DOHH2 (cell line): ENCODE measurements around the gene TMCO4.

ENCODE experiments used
- H3F3A ChIP-seq: fragments of 200-600 bp; sonication (generic), shearing (Covaris generic); 2 replicates; pipeline ENCODE4 v1.6.0; 2016; ENCODE audit warnings: antibody characterized with exemption, mild to moderate bottlenecking; ENCODE audit not compliant: control insufficient read depth, insufficient read depth
- H3K27ac ChIP-seq: fragments of 200-600 bp; sonication (generic); 2 replicates; pipeline ENCODE4 v1.5.1; 2014; ENCODE audit warnings: low read depth, mild to moderate bottlenecking, low read length, moderate library complexity
- H3K27me3 ChIP-seq: fragments of 200-600 bp; sonication (generic); 2 replicates; pipeline ENCODE4 v1.6.1; 2014; ENCODE audit warnings: mild to moderate bottlenecking, low read length, mixed read lengths; ENCODE audit not compliant: control insufficient read depth
- H3K36me3 ChIP-seq: fragments of 200-600 bp; sonication (generic); 2 replicates; pipeline ENCODE4 v1.6.1; 2014; ENCODE audit warnings: mild to moderate bottlenecking, low read length, moderate library complexity, mixed read lengths; ENCODE audit not compliant: control insufficient read depth
- H3K4me1 ChIP-seq: fragments of 200-600 bp; sonication (generic); 2 replicates; pipeline ENCODE4 v1.6.1; 2014; ENCODE audit warnings: mild to moderate bottlenecking, low read length, mixed read lengths; ENCODE audit not compliant: control insufficient read depth
- H3K4me2 ChIP-seq: fragments of 200-600 bp; sonication (generic); 2 replicates; pipeline ENCODE4 v1.6.0; 2014; ENCODE audit warnings: mild to moderate bottlenecking, low read length, moderate library complexity
- H3K4me3 ChIP-seq: fragments of 200-600 bp; sonication (generic); 2 replicates; pipeline ENCODE4 v1.5.1; 2014; ENCODE audit warnings: mild to moderate bottlenecking, low read length, mixed read lengths
- H3K79me2 ChIP-seq: fragments of 200-600 bp; sonication (generic); 2 replicates; pipeline ENCODE4 v1.6.1; 2014; ENCODE audit warnings: mild to moderate bottlenecking, low read length, mixed read lengths; ENCODE audit not compliant: control insufficient read depth
- H3K9me2 ChIP-seq: fragments of 200-600 bp; sonication (generic); replicated peaks from 2 replicates; pipeline ENCODE4 v1.6.1; 2014; ENCODE audit warnings: mild to moderate bottlenecking, low read length, mixed read lengths; ENCODE audit not compliant: control insufficient read depth
- H3K9me3 ChIP-seq: fragments of 200-600 bp; sonication (generic); 2 replicates; pipeline ENCODE4 v1.6.1; 2014; ENCODE audit warnings: antibody characterized with exemption, low read length, mixed read lengths; ENCODE audit not compliant: control insufficient read depth, insufficient read depth
- H4K20me1 ChIP-seq: fragments of 200-600 bp; sonication (generic); 2 replicates; pipeline ENCODE4 v1.6.0; 2014; ENCODE audit warnings: low read depth, mild to moderate bottlenecking, antibody characterized with exemption, low read length, moderate library complexity; ENCODE audit not compliant: control insufficient read depth, insufficient read depth
- EZH2phosphoT487 ChIP-seq: fragments of 200-600 bp; sonication (generic); IDR thresholded peaks from 2 replicates; pipeline ENCODE4 v1.6.1; 2017; ENCODE audit warnings: borderline replicate concordance, mild to moderate bottlenecking, antibody characterized with exemption, low read length, moderate library complexity, mixed read lengths
- TF ChIP-seq, protein P1 (sequence below): fragments of 200-600 bp; sonication (generic); IDR thresholded peaks from one replicate; pipeline ENCODE4 v1.5.1; 2014; ENCODE audit warnings: antibody characterized with exemption, mild to moderate bottlenecking, low read depth, low read length; ENCODE audit not compliant: poor library complexity, severe bottlenecking

Gene TMCO4

DNA sequence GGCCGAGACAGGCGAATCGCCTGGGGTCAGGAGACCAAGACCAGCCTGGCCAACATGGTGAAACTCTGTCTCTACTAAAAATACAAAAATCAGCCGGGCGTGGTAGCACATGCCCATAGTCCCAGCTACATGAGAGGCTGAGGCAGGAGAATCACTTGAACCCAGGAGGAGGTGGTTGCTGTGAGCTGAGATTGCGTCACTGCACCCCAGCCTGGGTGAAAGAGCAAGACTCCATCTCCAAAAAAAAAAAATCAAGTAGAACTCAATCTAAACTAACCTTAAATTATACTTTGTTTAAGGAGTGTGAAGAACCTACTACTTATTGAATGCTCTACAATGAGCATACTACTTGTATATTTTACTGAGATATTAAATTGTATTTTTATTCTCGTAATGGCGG, 45.8 kb upstream of the TMCO4 start:
- Histone ChIP-seq H3F3A (no peaks in the 10 kb centered on the region), H3K79me2 (no peaks in the 10 kb centered on the region), H3K4me3 (no peak overlapping the region), H3K4me2 (no peak overlapping the region), H3K9me3 (no peaks in the 10 kb centered on the region), H4K20me1 (no peaks in the 10 kb centered on the region), H3K4me1 (no peaks in the 10 kb centered on the region), H3K27ac (no peak overlapping the region), H3K9me2 (no peaks in the 10 kb centered on the region), H3K27me3 (peaks cover 10% of the 10 kb centered on the region), H3K36me3 (no peaks in the 10 kb centered on the region)
- TF ChIP-seq, protein P1, sequence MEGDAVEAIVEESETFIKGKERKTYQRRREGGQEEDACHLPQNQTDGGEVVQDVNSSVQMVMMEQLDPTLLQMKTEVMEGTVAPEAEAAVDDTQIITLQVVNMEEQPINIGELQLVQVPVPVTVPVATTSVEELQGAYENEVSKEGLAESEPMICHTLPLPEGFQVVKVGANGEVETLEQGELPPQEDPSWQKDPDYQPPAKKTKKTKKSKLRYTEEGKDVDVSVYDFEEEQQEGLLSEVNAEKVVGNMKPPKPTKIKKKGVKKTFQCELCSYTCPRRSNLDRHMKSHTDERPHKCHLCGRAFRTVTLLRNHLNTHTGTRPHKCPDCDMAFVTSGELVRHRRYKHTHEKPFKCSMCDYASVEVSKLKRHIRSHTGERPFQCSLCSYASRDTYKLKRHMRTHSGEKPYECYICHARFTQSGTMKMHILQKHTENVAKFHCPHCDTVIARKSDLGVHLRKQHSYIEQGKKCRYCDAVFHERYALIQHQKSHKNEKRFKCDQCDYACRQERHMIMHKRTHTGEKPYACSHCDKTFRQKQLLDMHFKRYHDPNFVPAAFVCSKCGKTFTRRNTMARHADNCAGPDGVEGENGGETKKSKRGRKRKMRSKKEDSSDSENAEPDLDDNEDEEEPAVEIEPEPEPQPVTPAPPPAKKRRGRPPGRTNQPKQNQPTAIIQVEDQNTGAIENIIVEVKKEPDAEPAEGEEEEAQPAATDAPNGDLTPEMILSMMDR = no peak
- no peak for TF ChIP-seq EZH2phosphoT487

DNA sequence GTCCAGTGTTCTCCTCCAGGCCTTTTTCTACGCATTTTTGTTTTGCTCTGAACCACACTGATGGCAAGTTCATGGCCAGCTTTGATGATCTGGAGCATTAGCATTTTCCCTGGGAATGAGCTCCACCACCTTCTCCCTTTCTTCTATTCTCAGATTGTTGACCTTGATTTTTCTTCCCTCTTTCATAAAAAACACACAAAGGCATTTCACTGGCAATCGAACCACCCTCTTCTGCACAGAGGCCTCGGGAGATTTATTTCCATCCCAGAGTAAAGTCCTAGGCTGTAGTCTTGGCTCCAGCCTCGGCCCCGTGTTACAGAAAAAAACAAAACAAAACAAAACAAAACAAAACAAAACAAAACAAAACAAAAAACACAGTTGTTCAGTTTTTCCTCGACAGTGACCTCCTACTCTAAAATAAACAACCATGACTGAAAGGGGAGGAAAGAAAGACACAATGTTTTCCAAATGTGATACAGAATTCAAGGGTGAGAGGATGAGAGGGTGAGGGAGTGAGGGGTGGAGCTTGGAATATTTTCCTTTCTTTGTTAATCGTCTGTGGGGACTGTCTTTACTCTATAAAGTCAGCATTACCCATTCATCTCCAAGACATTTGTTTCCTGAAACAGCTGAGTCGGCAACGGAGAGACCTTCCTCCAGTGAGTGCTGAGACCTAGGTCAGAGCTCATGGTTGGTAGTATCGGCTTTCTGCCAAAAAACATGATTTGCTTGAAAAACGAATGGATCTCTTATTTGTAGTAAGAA, 45.2 kb upstream of the TMCO4 start:
- Histone ChIP-seq H3K27me3 (peaks cover 10% of the 10 kb centered on the region), H3K4me1 (no peaks in the 10 kb centered on the region), H3K27ac (no peak overlapping the region), H3K79me2 (no peaks in the 10 kb centered on the region), H3K9me3 (no peaks in the 10 kb centered on the region), H3K4me2 (no peak overlapping the region), H3K4me3 (no peak overlapping the region), H3K9me2 (no peaks in the 10 kb centered on the region), H3F3A (no peaks in the 10 kb centered on the region), H3K36me3 (no peaks in the 10 kb centered on the region), H4K20me1 (no peaks in the 10 kb centered on the region)
- TF ChIP-seq, protein P1 = no peak

GRCh38 chr1:19840228-19840627, 40.5 kb upstream of the TMCO4 start:
- Histone ChIP-seq H3K9me3 (no peaks in the 10 kb centered on the region), H3K27me3 (peaks cover 3% of the 10 kb centered on the region; the same call in 1 of the 2 replicates), H3K36me3 (no peaks in the 10 kb centered on the region), H3K27ac (no peak overlapping the region), H3K4me2 (no peak overlapping the region), H3K9me2 (no peaks in the 10 kb centered on the region), H3K79me2 (no peaks in the 10 kb centered on the region), H3K4me3 (no peak overlapping the region), H3K4me1 (no peaks in the 10 kb centered on the region), H4K20me1 (no peaks in the 10 kb centered on the region), H3F3A (no peaks in the 10 kb centered on the region)
- no peak for TF ChIP-seq EZH2phosphoT487
- TF ChIP-seq, protein P1 = no peak
